Measurements from ENCODE around the gene ELF5.

ELF5 gene

GRCh38 chr11:34483106-34483874, 30.3 kb downstream of the ELF5 start:
- Histone ChIP-seq H3K27me3 (ENCODE audit: insufficient read depth, poor library complexity, severe bottlenecking) (peaks cover 2% of the 10 kb centered on the region), H3K4me3 (replicated peaks; ENCODE audit: insufficient read depth, low read length) (no peak overlapping the region), H3K27ac (replicated peaks) (no peak overlapping the region)
- DNase-seq (ENCODE audit: low read depth in 1 of 2, low spot score in 1 of 2), result no peak
- TF ChIP-seq POLR2AphosphoS5 (IDR thresholded peaks at IDR 0.05; ENCODE audit: low read depth), result no peak
- no peak for TF ChIP-seq REST (IDR thresholded peaks at IDR 0.05; ENCODE audit: insufficient replicate concordance, low read depth)
- TF ChIP-seq CTCF (IDR thresholded peaks at IDR 0.05; ENCODE audit: insufficient read depth, low read length), result no peak
- no peak for TF ChIP-seq GABPA (IDR thresholded peaks at IDR 0.05; ENCODE audit: low read depth)
- no peak for TF ChIP-seq SPI1 (IDR thresholded peaks at IDR 0.05; ENCODE audit: borderline replicate concordance, low read depth)

- no peak overlapping the region for H3K27ac ChIP-seq (replicated peaks)
- no peak for DNase-seq (ENCODE audit: low read depth in 1 of 2, low spot score in 1 of 2)
- no peak overlapping the region for H3K4me3 ChIP-seq (replicated peaks; ENCODE audit: insufficient read depth, low read length)
- TF ChIP-seq REST (IDR thresholded peaks at IDR 0.05; ENCODE audit: insufficient replicate concordance, low read depth), result no peak
- TF ChIP-seq GABPA (IDR thresholded peaks at IDR 0.05; ENCODE audit: low read depth), result no peak
- no peak for TF ChIP-seq SPI1 (IDR thresholded peaks at IDR 0.05; ENCODE audit: borderline replicate concordance, low read depth)
- TF ChIP-seq POLR2AphosphoS5 (IDR thresholded peaks at IDR 0.05; ENCODE audit: low read depth), result no peak
- no peak for TF ChIP-seq CTCF (IDR thresholded peaks at IDR 0.05; ENCODE audit: insufficient read depth, low read length)
- H3K27me3 ChIP-seq (ENCODE audit: insufficient read depth, poor library complexity, severe bottlenecking), result peaks cover 2% of the 10 kb centered on the region
These were observed 32.3 kb downstream of the ELF5 start for GRCh38 chr11:34481307-34481706.

DNA sequence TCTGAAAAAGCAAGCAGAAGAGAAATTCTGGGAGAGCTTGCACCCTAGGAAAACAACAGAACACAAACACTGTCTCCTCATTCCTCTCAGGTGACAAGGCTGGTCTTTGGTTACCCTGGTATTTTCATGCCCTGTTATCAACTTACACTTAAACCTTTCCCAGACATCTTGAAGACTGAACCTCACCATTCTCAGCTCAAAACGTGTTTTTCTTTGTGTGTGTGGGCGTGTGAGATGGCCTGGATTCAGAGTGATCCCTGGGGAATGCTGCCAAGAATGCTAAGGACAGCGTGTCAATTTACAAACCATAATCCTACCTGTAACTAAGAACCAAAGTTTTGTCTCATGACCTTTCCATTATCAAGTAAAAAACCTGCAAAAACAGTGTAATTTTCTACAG, 33.3 kb downstream of the ELF5 start:
- H3K4me3 ChIP-seq (replicated peaks; ENCODE audit: insufficient read depth, low read length), result no peak overlapping the region

More for the DNA sequence above, 33.3 kb downstream of the ELF5 start:
- peaks cover 2% of the 10 kb centered on the region for H3K27me3 ChIP-seq (ENCODE audit: insufficient read depth, poor library complexity, severe bottlenecking)
- no peak for DNase-seq (ENCODE audit: low read depth in 1 of 2, low spot score in 1 of 2)
- TF ChIP-seq SPI1 (IDR thresholded peaks at IDR 0.05; ENCODE audit: borderline replicate concordance, low read depth) (no peak), POLR2AphosphoS5 (IDR thresholded peaks at IDR 0.05; ENCODE audit: low read depth) (no peak), CTCF (IDR thresholded peaks at IDR 0.05; ENCODE audit: insufficient read depth, low read length) (no peak), GABPA (IDR thresholded peaks at IDR 0.05; ENCODE audit: low read depth) (no peak), REST (IDR thresholded peaks at IDR 0.05; ENCODE audit: insufficient replicate concordance, low read depth) (no peak)
- H3K27ac ChIP-seq (replicated peaks), result no peak overlapping the region

Data from HL-60 (cell line).